MV-4-11 (cell line): ENCODE data around the gene POLG.
A peak's percentile ranks its signal among the peaks of the same experiment; 100 is the strongest.

Experiments used
- DNase-seq: peaks from one replicate; lab custom pipeline; 2025; lab: John Stamatoyannopoulos, UW

POLG gene

GRCh38 chr15:89370120-89370977 is 35.7 kb upstream of the POLG start:
- peak; percentile 80 for DNase-seq

GRCh38 chr15:89369341-89369947 is 34.8 kb upstream of the POLG start:
- no peak for DNase-seq

DNA sequence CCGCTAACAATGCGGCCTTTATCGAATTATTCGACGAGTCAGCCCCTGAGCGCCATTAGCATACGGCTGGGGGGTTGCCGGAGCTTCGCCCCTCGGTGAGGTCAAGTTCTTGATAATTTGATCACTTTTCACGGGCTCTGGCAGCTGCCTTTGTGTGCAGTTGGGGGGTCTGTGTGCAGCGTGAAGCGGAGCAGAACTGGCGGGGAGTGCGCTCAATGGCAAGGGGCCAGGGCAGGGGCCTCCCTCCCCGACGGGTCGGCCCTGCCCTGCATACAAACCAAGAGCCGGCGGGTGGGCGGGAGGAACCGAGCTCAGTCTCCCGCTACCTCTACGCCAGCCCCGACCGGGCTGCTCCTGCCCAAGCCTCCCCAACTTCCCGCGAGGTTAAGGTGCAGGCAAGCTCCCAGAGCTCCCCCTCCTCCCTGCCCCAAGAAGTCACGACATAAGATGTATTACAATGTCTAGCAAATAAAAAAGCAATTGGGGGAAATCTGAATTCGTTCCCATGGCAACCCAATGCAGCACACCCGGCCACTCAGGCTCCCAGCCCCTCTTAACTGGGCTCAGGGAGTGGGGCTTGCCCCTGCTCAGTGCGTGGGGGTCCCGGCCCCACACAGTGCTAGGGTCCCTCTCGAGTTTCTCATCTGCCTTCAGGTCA is 34.1 kb upstream of the POLG start:
- DNase-seq, result no peak

DNA sequence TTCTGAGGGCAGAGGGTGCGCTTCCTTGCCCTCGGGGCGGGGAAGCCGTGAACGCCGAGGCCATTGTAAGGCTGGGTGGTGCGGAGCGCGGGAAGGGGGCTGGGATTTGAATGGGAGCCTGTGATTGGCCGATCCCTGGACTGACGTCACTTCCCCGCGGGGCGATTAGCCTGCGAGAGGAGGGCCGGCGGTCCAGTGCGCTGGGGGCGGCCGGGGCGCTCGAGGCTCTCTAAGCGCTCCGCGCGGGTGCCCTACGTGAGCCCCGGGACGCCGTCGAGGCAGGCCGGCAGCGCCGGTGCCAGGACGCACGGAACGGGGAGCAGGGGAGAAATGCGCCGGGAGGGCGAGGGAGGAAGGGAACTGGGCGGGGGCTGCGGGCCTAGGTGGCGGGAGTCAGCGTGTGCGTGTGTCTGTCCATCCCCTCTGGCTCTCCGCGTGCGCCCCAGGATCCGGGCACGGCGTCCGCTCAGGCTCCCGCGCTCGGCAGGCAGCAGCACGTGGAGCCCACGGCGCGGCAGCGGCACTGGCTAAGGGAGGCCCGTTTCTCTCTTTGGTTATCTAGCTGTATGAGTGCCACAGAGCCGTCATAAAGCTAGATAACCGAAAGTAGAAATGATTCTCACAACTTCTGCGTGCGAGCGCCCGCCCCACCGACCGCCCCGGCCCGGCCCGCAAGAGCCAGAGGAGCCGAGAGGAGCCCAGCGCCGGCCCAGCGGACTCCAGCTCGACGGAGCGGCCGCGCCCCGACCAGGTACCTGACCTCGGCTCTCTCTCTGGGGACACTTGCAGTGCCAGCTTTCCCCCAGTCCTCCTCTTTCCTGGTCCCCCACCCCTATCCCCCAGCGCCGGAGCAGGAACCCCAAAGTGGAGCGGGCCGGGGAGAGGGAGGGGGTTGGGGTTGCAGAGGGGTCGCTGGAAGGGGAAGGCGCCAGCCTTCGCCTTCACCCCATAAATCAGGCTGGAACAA is 33.1 kb upstream of the POLG start:
- DNase-seq, result peak; percentile 40

- no peak for DNase-seq
Measured at GRCh38 chr15:89366656-89367393, 32.2 kb upstream of the POLG start.

- DNase-seq, result no peak
Measured at GRCh38 chr15:89365462-89366065, 30.9 kb upstream of the POLG start.

DNA sequence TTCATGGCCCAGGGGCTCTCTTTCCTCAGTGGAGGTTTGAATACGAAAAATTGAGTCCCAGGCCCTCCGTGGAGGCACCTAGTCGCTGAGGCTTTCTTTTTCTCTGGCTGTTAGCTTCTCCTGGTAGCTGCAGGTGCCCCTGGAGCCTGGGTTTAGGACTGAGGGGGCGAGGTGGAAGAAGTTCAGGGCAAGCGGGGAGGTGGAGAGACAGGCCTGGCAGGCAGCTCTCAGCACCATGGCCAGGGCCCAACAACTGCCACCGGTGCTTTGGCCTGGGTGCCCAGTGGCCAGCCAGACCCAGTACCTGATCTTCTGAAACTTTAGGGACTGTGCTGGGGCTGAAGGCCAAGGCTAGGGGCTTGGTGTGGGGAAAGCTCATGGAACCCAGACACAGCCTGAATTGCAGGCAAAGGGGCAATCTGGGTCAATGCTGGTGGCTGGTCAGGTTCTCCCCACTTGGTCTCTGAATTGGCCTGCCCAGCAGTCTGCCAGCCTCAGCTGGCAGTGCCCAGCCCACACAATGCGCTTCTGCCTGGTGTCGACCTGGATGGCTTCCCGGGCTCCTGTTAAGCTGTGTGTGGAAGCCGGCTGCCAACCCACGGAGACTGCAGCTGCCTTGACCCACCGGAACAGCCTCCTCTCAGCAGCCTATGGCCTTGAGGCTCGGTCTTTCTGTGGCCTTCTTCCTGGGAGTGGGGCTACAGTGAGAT is 30.3 kb upstream of the POLG start:
- DNase-seq, result no peak

DNA sequence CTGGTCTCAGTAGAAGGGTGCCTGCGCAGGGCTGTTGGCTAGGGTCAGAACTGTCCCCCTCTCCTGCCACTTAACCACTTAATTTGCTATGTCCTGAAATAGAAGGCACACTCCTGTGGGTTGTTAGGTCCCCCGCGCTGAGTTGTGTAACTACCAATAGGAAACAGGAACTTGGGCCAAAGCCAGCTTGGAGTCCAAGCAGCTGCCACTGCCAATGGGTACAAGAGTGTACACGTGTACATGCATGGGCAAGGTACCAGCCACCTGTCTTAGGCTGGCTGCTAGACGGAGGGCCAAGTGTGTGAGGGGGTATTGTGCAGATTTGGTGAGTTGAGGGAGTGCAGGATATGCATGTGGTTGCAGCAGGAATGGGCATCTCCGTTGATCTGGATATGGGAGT is 29.7 kb upstream of the POLG start:
- DNase-seq, result peak; percentile 95

DNA sequence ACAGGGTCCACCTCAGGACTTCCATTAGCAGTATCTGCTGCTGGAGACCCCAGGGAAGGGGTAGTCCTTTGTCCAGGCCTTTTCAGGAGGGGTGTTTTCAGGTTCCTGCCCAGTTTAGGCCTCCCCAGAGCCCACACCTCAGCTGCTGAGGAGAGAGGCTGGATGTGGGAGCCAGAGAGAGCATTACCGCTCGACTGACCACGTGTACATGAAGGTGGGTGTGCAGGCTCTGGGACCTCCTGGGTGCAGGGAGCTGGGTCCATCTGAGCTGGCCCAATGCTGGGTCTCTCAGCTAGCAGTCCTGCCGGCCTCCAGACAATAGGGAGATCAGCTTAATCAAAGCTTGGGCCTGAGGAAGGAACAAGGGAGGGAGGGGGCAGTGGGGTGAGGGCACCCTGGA is 29.1 kb upstream of the POLG start:
- no peak for DNase-seq

DNA sequence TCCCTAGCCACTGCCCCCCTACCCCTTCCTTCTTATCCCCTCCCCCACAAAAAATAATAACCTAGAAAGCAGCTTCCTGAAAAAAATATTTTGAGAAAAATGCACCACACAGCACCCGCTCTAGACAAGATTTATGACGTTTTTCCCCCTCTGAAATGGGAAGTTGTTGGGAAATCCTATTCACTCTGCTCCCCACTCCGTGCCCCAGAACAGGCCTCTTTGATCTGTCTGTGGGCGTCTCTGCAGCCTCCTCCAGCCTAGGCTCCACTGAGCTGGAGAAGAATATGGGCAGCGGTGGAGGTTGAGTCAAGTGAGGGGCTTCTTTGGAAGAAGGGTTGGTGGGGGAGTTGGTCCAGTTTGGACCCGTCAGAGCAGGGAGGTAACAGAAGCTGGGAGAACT is 28.5 kb upstream of the POLG start:
- DNase-seq, result peak; percentile 80

- DNase-seq, result peak; percentile 14
Measured at GRCh38 chr15:89362203-89363101, 27.8 kb upstream of the POLG start.

DNA sequence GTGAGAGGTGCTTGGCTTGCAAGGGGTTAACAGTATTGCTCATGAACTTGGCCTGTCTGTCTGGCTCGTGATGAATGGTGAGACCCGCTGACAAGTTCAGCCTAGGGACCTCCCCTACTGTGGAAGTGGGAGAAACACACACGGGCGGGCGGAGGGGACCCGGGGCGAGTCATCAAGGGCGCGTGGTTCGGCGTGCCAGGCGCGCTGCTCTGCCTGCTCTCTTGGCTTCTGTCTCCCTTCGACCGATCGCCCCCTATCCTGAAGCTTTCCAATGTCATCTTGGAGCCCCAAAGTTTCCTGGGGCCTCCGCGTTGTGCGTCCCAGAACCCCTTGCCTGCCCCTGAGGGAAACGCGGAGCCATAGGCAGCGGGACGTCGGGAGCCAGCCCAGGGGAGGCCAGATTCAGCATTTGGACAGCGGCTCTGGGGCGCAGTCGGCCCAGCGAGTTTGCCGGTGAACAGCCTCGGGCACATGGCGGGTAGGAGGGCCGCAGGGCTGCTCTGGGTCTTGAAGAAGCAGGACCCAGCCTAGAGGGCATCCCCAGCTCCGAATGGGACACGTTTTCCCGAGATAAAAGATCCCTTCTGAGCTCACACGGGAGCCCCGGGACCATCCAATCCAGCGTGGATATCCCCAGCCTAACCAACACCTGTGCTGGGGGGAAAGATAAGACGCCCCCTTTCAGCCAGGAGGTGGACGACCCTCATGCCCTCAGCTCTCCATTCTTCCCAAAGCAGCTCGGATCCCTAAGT is 27.0 kb upstream of the POLG start:
- DNase-seq, result peak; percentile 47

DNA sequence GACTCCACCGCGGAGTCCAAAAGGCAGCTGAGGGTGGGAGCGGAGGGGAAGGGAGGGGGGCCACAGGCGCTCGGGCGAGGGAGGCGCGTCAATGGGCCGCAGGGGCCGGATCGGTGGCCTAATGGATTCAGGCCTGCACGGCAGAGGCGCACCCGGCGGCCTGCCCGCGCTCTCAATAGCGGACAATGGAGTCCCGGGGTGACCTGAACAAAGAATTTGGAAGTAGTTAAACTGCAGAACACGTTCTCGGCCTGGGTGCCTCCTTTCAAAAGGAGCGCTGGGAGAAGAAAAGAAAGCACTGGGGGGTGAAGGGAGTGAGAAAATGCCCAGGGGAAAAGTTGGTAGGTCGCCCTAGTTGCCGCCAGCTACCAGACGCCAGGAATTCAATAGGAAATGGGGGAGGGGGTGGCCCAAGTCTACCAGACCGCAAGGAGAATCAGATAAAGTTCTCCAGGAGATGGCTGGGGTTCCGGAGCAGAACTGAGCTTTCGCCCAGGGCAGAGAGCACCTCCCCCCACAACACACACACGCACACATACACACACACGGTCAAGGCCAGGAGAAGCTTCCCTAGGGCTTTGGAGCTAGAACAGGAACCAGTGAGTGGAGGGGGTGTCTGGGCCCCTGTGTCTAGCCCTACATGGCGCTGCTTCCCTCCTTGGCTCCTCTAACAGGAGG is 25.8 kb upstream of the POLG start:
- no peak for DNase-seq

- DNase-seq, result no peak
Measured at GRCh38 chr15:89359471-89360293, 25.1 kb upstream of the POLG start.

DNA sequence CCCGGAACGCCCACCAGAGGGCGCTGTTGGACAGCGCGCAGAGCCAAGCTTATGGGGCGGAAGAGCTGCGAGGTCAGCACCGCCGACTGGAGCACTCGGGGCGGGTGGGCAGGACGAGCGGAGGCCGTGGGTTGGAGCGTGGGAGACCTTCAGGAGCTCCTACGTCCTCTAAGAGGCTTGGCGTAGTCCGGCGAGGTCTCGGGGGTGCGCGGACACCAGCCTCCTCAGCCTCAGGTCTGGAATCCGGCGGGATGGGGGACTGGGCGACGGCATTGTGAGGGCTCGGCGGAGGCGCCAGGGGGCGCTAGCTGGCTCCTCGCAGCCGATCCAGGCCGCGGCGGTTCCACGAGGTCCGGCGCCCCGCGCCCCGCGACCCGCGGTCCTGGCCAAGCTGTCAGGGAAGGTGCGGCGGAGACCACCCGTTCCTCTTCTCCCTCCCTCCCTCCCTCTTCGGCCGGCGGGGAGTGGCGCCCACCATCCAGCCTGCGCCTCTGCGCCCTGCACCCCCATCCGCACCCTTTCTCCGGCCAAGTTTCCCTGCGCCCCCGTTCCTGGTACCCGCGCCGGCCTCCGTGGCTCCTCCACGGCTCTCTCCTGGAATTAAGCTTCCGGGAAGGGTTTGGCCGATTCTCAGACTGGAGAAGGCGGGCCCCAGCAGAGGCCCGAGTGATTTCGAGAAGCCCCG is 24.3 kb upstream of the POLG start:
- DNase-seq, result peak; percentile 72

- DNase-seq, result no peak
Measured at GRCh38 chr15:89358435-89358754, 23.8 kb upstream of the POLG start.
